Neural cell (in vitro differentiated cells): ENCODE results near the gene GPR183. TPM values are rescaled to one million over a fixed set of nuclear protein-coding genes. Genes with fewer than 3 reads are reported as not detected.

Source experiments
- H2AFZ ChIP-seq: fragments of 200-600, 300-800 bp; sonication (generic), shearing (Covaris generic); 2 replicates; pipeline ENCODE4 v1.6.0; 2014; ENCODE audit warnings: low read depth, mild to moderate bottlenecking, antibody characterized with exemption, low read length, moderate library complexity
- H3F3A ChIP-seq: fragments of 200-600 bp; shearing (Covaris generic); 2 replicates; pipeline ENCODE4 v1.6.1; 2016; ENCODE audit warnings: mild to moderate bottlenecking, moderate library complexity, mixed read lengths, antibody characterized with exemption, low read length; ENCODE audit not compliant: insufficient read depth, poor library complexity, severe bottlenecking
- H3K27ac ChIP-seq: fragments of 200-600, 300-800 bp; sonication (generic), shearing (Covaris generic); 2 replicates; pipeline ENCODE4 v1.5.1; 2014; ENCODE audit warnings: mild to moderate bottlenecking, low read length, moderate library complexity
- H3K27me3 ChIP-seq: fragments of 300-800, 200-600 bp; sonication (generic), shearing (Covaris generic); 2 replicates; pipeline ENCODE4 v1.6.0; 2014; ENCODE audit warnings: mild to moderate bottlenecking, low read depth, low read length, moderate library complexity; ENCODE audit not compliant: insufficient read depth
- H3K36me3 ChIP-seq: fragments of 300-800, 200-600 bp; sonication (generic), shearing (Covaris generic); 2 replicates; pipeline ENCODE4 v1.5.1; 2014; ENCODE audit warnings: mild to moderate bottlenecking, antibody characterized with exemption, low read length, moderate library complexity; ENCODE audit not compliant: insufficient read depth
- H3K4me2 ChIP-seq: fragments of 300-800, 200-600 bp; sonication (generic), shearing (Covaris generic); 2 replicates; pipeline ENCODE4 v1.6.0; 2014; ENCODE audit warnings: mild to moderate bottlenecking, low read length
- H3K4me3 ChIP-seq: fragments of 300-800, 200-600 bp; sonication (generic), shearing (Covaris generic); 2 replicates; pipeline ENCODE4 v1.5.1; 2014; ENCODE audit warnings: mild to moderate bottlenecking, low read length, moderate library complexity
- H3K79me2 ChIP-seq: fragments of 200-600 bp; shearing (Covaris generic); replicated peaks from 2 replicates; pipeline ENCODE4 v1.6.0; 2014; ENCODE audit warnings: mild to moderate bottlenecking, low read length, moderate library complexity; ENCODE audit not compliant: insufficient read depth
- H3K9ac ChIP-seq: fragments of 300-800, 200-600 bp; sonication (generic), shearing (Covaris generic); 2 replicates; pipeline ENCODE4 v1.6.1; 2016; ENCODE audit warnings: mild to moderate bottlenecking, low read length, mixed read lengths
- H3K9me2 ChIP-seq: fragments of 200-600 bp; shearing (Covaris generic); 2 replicates; pipeline ENCODE4 v1.6.1; 2016; ENCODE audit warnings: mild to moderate bottlenecking, low read length, mixed read lengths; ENCODE audit not compliant: insufficient read depth
- H3K9me3 ChIP-seq: fragments of 200-600, 300-800 bp; sonication (generic), shearing (Covaris generic); 2 replicates; pipeline ENCODE4 v1.6.1; 2016; ENCODE audit warnings: mild to moderate bottlenecking, mixed run types, low read length, moderate library complexity, mixed read lengths
- H4K20me1 ChIP-seq: fragments of 200-600 bp; shearing (Covaris generic); 2 replicates; pipeline ENCODE4 v1.6.1; 2016; ENCODE audit warnings: mild to moderate bottlenecking, mixed run types; ENCODE audit not compliant: insufficient read depth
- CTCF ChIP-seq: fragments of 450-650 bp; IDR thresholded peaks from 2 replicates; pipeline ENCODE4 v1.5.1; 2014; ENCODE audit warnings: antibody characterized with exemption, mild to moderate bottlenecking, moderate library complexity; ENCODE audit not compliant: poor library complexity, severe bottlenecking
- EP300 ChIP-seq: fragments of 450-650 bp; conservative IDR thresholded peaks from 2 replicates; pipeline ENCODE4 v1.6.1; 2014; ENCODE audit warnings: antibody characterized with exemption, mild to moderate bottlenecking, moderate library complexity; ENCODE audit not compliant: poor library complexity, severe bottlenecking
- EZH2 ChIP-seq: fragments of 200-600, 300-800 bp; shearing (Covaris generic), sonication (generic); IDR thresholded peaks from 2 replicates; pipeline ENCODE4 v1.6.1; 2014; ENCODE audit warnings: antibody characterized with exemption, low read length, borderline replicate concordance, mild to moderate bottlenecking; ENCODE audit not compliant: insufficient read depth, poor library complexity, severe bottlenecking
- MXI1 ChIP-seq: fragments of 450-650 bp; conservative IDR thresholded peaks from 2 replicates; pipeline ENCODE4 v1.6.1; 2014; ENCODE audit warnings: antibody characterized with exemption, mild to moderate bottlenecking; ENCODE audit not compliant: poor library complexity, severe bottlenecking
- RAD21 ChIP-seq: fragments of 450-650 bp; conservative IDR thresholded peaks from 2 replicates; pipeline ENCODE4 v1.6.1; 2014; ENCODE audit warnings: antibody characterized with exemption, mild to moderate bottlenecking, moderate library complexity
- REST ChIP-seq: IDR thresholded peaks from 2 replicates; pipeline ENCODE4 v1.6.1; 2012; ENCODE audit warnings: borderline replicate concordance
- SMC3 ChIP-seq: fragments of 450-650 bp; conservative IDR thresholded peaks from 2 replicates; pipeline ENCODE4 v1.6.1; 2014; ENCODE audit warnings: antibody characterized with exemption, mild to moderate bottlenecking, moderate library complexity; ENCODE audit not compliant: poor library complexity
- TAF1 ChIP-seq: IDR thresholded peaks from 2 replicates; pipeline ENCODE4 v1.6.1; 2012; ENCODE audit warnings: low read depth
- polyA plus RNA-seq: library from polyadenylated mRNA; depleted of rRNA; stranded (reverse); fragments of >200 nt; gene quantifications from 2 replicates; pipeline ENCODE4 v1.2.3, GENCODE V29; 2014

The GPR183 gene
- polyA plus RNA-seq, 1 donor from 2014 or later: not detected

GRCh38 chr13:99326012-99326411 is 18.8 kb upstream of the GPR183 start:
- no peak overlapping the region for H2AFZ ChIP-seq
- H3K27ac ChIP-seq: no peak overlapping the region
- H3K4me3 ChIP-seq: no peak overlapping the region
- H3K79me2 ChIP-seq: no peaks in the 10 kb centered on the region
- TF ChIP-seq TAF1: no peak
- TF ChIP-seq EP300: no peak
- TF ChIP-seq MXI1: no peak
- no peak for TF ChIP-seq SMC3
- no peak for TF ChIP-seq REST
- no peak for TF ChIP-seq EZH2
- no peak for TF ChIP-seq RAD21
- no peak for TF ChIP-seq CTCF
- H3K9ac ChIP-seq: no peak overlapping the region
- H4K20me1 ChIP-seq: no peaks in the 10 kb centered on the region
- no peak overlapping the region for H3K4me2 ChIP-seq
- no peaks in the 10 kb centered on the region for H3K36me3 ChIP-seq
- no peaks in the 10 kb centered on the region for H3K9me2 ChIP-seq
- H3K9me3 ChIP-seq: no peaks in the 10 kb centered on the region
- no peaks in the 10 kb centered on the region for H3F3A ChIP-seq
- no peaks in the 10 kb centered on the region for H3K27me3 ChIP-seq

GRCh38 chr13:99323488-99323887 is 16.3 kb upstream of the GPR183 start:
- Histone ChIP-seq H3K4me3 (no peak overlapping the region), H2AFZ (no peak overlapping the region), H3K27me3 (no peaks in the 10 kb centered on the region), H3K9me3 (no peaks in the 10 kb centered on the region), H3K27ac (no peak overlapping the region), H3K36me3 (no peaks in the 10 kb centered on the region), H4K20me1 (no peaks in the 10 kb centered on the region), H3F3A (no peaks in the 10 kb centered on the region), H3K4me2 (no peak overlapping the region), H3K9me2 (no peaks in the 10 kb centered on the region), H3K9ac (no peak overlapping the region), H3K79me2 (no peaks in the 10 kb centered on the region)
- no peak for TF ChIP-seq CTCF
- no peak for TF ChIP-seq REST
- no peak for TF ChIP-seq TAF1
